Fibroblast of skin of back (primary cell): ENCODE data around the gene OXSR1.
"Not testable (repeated sequence)": the region's sequence is repeated elsewhere in the genome, so short reads cannot be mapped to it uniquely, and the experiment has no call there.

Experiments
- DNase-seq: peaks from one replicate; pipeline ENCODE4 v3.0.0-alpha.2; 2013

OXSR1 gene

DNA sequence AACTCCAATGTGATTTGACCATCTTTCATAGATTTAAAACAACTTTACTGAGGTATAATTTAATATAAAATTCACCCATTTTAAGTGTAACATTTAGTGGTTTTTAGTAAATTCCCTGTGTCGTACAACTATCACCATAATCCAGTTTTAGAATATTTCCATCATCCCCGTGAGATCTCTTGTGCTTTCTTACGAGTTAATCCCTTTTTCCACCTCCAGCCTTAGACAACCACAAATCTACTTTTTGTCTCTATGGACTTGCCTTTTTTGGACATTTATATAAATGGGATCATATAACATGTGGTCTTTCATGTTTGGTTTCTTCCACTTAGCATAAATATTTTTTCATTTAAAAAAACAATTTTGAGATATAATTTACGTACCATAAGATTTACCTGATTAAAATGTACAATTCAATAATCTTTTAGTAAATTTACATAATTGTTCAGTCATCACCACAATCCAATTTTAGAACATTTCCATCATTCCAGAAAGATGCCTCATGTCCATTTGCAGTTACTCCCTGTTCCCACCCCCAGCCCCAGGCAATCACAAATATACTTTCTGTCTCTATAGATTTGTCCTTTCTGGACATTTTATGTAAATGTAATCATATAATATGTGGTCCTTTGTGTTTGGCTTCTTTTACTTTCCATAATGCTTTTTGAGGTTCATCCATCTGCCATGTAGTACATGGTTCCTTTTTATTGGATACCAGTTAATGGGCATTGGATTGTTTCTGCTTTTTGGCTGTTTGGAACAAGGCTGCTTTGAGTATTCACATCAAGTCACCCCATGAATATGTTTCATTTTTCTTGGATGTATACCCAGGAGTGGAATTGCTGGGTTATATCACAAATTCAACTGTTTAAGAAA lies 3.1 kb downstream of the OXSR1 start:
- peak; percentile 90 for DNase-seq

DNA sequence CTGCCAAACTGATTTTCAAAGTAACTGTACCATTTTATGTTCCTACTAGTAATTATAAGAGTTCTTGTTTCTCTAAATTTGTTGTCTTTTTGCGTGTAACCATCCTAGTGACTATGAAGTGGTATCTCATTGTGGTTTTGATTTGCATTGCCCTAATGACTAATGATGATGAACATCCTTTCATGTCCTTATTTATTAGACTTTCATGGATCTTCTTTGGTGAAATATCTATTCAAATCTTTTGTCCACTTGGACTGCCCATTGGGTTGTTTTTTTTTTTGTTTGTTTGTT lies 3.6 kb downstream of the OXSR1 start:
- DNase-seq = peak; percentile 63

DNA sequence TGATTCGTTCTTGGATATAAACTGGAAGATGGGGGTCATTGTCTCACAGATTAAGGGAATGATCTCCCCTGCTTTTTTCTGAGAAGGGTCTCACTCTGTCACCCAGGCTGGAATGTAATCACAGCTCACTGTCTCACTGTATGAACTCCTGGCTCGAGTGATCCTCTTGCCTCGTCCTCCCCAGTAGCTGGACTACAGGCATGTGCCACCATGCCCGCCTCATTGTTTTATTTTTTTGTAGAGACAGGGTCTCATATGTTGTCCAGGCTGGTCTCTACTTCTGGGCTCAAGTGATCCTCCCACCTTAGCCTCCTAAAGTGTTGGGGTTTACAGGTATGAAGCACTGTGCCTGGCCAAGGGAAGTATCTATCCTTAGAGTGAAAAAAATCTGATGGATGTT lies 5.4 kb downstream of the OXSR1 start:
- no peak for DNase-seq

DNA sequence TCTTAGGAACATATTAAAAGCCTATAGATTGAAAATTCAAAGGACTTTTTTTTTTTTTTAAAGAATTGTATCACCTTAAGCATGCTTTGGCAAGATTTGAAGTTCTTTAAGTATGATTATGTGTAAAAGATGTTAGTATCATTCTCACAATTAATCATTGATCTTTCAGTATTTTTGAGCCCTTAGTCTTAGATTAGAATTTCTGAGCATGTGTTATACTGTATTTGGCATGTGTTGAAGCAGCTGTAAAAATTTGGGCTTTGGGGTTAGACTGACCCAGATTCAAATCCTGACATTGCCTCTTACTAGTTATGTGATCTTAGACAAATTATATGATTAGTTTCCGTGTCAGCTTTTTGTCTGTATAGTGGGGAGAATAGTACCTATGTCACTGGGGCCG lies 6.3 kb downstream of the OXSR1 start:
- DNase-seq = no peak

DNA sequence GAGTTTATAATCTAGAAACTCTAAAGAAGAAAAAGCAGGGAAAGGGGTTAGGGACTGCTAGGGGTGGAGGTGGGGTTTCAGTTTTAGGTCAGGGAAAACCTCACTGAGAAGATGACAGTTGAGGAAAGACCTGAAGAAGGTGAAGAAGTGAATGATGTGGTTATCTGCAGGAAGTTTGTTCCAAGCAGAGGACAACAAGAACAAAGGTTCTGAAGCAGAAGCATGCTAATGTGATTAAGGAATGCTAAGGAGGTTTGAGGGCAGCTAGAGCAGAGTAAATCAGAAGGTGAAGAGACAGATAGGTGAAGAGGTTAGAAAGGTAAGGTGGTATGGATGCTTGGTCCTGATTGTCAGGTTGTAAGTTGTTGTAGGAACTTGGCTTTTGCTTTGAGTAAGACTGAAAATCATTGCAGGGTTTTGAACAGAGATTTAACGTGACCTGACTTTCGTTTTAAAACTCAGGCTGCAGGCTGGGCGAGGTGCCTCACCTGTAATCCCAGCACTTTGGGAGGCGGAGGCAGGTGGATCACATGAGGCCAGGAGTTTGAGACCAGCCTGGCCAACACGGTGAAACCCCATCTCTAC lies 8.6 kb downstream of the OXSR1 start:
- DNase-seq = no peak

DNA sequence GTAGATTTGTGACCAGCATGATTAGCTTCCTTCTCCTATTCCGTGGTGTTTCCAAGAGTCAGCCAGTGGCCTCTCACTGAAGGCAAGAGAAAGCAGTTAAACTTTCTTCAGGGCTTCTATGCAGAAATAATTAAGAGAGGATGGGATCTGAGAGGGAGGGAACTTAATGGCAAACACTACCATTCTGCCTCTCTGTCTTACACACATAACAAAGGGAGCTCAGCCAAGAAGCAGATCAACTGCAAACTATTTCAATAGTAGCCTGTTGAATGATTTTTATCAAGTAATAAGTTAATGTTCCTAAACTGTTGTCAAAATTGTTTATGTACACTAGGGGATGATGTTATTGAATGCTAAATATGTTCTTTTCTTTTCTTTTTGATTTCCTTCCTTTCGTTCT lies 11.8 kb downstream of the OXSR1 start:
- DNase-seq = no peak

DNA sequence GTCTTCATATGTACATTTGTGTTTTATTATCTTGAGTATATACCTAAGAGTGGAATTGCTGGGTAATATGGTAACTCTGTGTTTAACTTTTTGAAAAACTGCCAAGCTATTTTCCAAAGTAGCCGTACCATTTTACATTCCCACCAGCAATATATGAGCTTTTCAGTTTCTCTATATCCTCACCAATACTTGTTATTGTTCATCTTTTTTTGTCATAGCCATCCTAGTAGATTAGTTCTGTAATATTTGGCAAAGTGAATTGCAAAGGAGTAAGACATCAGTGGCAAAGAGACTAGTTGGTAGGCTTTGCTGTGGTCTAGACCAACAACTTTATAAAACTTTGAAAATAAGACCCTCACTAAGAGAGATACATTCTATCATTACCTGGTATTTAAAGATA lies 21.4 kb downstream of the OXSR1 start:
- no peak for DNase-seq

DNA sequence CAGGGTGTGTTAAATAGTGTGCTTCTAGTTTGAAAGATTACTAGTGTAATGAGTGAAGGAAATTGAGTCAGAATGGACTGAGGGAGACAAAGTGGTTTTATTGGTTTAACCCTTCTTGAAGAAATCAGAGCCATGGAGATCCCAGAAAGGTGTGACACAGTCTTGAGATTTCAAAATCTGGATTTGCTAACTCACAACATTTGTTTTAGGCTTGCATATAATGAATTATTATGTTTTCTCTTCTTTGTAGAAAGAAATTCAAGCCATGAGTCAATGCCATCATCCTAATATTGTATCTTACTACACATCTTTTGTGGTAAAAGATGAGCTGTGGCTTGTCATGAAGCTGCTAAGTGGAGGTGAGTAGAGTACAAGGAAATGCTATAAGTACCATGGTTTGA lies 25.1 kb downstream of the OXSR1 start:
- DNase-seq = no peak

DNA sequence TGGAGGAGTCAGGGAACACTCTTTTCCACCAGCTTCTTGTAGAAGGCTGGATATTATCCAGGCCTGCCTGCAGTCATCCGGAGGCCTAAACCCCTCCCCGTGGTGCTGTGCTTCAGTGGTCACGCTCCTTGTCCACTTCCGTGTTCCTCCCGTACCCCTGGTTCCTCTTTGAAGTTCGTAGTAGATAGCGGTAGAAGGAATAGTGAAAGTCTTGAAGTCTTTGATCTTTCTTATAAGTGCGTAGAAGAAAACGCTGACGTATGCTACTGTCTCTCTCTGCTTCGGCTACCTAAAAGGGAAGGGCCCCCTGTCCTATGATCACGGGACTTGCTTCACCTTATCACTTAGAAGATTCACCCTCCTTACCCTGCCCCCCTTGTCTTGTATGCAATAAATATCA lies 37.6 kb downstream of the OXSR1 start:
- DNase-seq = not testable (repeated sequence)

DNA sequence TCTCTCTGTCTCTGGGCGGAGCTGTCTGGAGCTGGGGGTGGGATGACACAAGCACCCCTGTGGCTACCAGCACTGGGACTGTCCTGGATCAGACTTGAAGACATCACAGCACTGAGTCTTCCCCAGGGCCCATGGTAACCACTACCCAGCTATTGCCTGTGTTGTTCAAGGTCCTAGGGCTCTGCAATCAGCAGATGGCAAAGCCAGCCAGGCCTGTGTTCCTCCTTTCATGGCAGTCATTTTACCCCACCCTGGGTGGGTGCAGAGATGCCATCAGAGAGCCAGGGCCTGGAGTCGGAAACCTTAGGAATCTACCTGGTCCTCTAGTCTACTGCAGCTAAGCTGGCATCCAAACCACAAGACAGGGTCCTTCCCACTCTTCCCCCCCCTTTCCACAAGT lies 38.4 kb downstream of the OXSR1 start:
- DNase-seq = no peak

DNA sequence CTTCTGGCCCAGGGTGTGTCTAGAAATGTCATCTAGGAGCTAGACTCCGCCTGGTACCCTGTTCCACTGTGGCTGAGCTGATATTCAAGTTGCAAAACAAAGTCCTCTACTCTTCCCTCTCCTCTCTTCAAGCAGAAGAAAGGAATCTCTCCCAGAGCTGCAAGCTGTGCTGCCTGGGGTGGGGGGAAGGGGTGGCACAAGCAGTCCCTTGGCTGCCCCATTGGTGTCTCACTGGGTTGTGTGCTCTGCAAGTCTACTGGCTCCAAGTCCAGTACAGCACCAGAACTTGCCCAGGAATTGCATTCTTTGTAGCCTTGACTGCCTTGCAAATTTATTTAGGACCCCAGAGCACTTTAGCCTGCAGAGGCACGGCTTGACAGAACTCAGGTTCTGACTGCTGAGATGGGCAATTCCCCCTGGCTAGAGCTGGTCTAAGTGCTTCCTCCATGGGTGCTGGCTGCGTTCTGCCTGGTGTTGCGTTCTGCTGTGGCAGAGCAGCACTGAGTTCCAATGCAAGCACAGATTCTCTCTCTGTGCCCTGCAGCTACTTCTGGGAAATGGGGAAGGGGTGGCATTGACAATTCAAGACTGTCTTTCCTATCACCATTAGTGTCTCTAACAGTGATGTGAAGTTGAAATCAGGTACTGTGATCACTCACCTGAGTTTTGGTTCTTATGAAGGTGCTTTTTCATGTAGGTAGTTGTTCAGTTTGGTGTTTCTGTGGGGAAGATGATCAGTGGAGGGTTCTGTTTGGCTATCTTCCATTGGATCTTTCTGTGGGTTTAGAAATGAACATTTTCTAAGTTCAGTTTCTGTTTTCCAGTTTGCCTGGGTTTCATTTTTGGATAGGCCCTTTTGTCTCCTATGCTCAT lies 39.5 kb downstream of the OXSR1 start:
- no peak for DNase-seq

DNA sequence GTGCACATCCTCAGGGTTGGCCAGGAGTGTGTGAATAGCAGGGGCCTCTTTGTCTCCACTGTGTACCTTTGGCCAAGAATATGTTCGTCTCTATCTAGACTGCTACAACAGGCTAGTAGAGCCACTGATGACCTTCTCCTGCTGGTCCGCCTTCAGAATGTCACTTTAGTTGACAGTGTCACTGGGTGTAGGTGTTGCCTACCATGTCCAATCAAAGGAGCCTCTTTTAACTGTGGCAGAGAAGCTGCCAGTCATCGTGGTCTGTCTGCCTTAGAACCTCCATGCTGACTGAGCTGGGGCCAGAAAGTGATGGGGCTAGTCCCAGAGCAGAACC lies 40.1 kb downstream of the OXSR1 start:
- no peak for DNase-seq

DNA sequence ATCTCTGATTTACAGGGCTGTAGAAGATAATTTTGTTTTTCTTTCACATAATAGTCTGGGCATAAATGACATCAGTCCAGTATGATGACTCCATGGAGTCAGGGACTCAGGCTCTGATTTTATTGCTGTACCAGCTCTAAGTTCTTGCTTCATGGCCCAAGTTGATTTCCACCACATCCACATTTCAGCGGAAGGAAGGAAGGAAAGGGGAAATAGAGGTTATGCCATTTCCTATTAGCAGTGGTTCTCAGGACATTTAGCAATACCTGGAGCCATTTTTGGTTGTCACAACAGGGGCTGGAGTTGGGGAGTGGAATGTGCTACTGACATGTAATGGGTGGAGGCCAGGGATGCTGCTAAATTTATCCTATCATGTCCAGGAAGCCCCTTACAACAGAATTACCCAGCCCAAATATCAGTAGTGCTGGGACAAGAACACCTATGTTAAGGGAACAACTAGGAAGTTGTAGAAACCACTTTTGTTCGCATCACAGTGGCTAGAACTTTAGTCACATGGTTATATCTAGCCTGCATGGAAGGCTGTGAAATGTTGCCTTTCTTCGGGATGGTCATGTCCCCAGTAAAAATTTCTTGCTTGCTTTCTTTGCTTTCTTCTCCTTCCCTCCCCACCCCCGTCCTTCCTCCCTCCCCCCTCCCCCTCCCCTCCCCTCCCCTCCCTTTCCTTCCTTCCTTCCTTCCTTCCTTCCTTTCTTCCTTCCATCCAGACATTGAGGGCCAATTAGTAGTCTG lies 42.1 kb downstream of the OXSR1 start:
- DNase-seq = no peak

DNA sequence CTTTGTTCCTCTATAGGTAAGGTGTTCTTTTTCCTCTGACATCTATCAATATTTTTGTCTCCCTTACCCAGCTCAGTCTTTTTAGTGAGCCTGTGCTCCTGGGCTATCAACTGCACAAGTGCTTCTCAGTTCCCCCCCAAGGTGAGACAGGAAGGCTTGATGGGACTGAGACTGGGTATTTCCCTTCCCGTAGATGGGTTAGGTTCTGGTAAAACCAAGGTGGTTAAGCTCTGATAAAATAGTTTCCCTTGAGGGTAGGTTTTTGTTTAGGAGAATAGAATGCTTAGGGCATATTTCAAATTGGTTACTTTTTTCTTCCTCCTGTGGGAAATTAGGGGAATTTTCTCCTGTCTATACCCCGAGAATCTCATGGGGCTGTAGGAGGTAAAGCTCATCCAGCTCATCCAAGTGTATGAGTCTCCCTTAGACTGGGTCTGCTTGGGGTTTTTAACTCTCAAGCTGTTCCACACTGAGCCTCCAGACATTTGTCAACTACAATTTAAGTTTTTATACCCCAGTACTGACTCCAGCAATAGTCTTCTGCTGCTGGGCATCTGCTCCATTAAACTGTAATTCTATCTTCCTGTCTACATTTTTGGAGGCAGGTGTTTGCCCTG lies 44.9 kb downstream of the OXSR1 start:
- DNase-seq = no peak

DNA sequence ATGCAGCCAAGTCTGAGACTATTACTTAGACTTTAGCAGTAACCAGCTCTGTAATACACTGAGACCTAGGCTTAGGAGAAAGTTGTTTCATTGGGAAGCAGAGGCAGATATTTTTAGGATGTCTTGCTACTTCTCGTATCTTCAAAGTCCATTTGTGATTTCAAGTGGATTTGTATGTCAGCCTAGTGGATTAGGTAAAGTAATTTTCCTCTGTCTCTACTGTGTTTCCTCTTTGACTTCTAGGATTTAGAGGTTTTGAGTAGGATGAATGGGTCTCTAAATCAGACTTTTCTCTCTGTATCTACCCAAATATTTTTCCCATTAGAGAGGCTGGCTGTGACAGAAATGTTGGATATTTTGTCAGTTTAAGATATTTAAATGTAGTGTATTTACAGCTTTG lies 46.8 kb downstream of the OXSR1 start:
- DNase-seq = no peak

DNA sequence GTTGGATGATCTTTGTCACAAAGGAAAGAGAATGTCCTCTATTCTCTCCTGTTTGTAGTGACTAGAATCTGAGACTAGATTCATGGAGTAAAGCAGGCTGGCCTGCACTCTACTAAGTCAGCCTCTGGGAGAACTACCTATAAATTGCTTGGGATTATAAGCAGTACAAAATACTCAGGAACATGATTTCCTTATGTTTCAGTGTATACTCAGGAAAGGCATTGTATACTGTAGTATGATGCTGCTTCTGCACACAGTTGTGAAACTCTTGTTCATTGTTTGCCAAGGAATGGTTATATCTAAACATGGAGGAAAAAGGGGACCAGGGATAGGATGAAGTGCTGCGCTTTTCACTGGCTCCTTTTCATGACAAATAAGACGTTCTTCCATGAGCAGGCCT lies 49.2 kb downstream of the OXSR1 start:
- no peak for DNase-seq

DNA sequence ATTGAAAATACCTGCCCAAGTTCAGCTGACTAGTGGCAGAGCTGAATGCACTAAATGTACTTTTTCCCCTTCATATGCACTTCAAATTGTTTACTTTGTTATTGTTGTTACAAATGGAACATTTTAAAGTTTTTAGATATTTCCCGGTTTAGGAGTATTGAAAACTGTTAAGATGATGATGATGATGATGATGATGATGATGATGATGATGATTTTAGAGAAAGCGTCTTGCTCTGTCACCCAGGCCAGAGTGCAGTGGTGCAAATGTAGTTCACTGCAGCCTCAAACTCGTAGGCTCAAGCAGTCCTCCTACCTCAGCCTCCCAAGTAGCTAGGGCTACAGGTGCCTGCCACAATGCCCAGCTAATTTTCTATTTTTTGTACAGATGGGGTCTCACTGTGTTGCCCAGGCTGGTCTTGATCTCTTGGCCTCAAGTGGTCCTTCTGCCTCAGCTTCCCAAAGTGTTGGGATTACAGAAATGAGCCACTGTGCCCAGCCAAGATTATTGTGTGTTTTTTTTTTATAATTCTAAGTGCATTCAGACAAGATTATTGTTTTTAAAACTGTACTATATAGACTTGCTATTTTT lies 54.4 kb downstream of the OXSR1 start:
- DNase-seq = no peak

DNA sequence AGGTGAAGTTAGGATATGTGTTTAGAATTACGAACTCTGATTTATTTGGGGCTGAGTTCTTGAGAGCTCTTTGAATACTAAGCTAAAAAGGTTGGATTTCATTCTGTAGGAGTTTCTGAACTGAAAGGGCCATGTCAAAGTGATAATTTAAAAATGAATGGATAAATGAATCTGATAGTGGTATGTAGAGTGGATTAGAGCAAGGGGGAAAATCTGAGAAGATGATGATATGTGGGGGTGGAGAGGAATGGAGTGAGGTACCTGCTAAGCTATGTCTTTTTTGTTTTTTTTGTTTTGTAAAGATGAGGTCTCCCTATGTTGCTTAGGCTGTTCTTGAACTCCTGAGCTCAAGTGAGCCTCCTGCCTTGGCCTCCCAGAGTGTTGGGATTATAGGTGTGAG lies 55.7 kb downstream of the OXSR1 start:
- DNase-seq = no peak

DNA sequence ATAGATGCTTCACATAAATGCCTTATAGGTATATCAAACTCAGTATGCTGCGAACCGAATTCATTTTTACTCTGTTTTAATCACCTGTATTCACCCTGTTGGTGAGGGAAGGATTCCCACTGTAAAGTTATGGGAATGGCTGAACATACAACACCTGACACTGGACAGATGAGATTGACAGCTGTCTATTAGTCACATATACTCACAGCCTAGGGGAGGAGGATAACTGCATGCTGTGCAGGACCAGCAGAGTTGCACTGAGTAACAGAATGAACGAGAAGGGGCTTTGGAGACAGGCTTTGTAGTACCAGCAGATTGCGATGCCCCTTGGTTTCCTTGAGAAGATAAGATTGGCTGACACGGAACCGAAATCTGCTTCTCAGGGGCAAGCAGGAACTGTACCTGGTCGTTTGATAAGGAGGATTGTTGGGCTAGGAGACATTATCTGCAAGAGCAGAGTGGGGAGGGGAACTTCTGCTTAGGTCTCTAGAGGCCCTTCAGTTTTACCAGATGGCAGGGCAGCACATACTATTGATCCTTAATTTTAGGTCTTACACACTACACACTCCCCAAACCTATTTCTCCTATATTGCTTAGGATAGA lies 56.8 kb downstream of the OXSR1 start:
- no peak for DNase-seq

DNA sequence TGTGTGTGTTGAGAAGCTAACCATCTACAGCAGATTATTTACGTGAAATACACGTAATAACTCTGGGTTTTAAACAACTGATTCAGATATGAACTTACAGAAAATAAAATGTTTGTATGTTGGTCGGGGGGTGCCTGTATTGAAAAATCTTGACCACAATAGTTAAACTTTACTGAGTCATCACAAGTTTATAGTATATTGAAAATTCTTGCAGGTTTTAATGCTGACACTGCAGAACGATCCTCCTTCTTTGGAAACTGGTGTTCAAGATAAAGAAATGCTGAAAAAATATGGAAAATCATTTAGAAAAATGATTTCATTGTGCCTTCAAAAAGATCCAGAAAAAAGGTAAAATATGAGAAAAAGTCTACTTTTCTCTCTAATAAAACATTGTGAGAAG lies 59.0 kb downstream of the OXSR1 start:
- no peak for DNase-seq

DNA sequence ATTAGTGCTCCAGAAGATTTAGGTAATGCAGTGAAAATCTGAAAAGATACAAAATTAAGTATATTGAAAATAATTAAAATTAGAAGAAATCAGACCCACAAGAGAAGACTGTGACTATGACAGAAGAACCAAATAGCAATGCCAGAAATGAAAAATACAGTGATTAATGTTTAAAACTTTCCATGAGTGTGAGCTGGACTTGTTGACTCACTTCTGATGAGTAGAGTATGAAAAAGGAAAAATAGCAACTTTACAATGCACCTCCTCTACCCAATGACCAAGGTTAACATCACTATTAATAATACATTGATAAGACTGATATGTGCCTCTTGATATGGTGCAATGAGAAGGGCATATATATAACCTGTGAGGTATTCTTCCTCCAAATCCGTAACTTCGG lies 60.9 kb downstream of the OXSR1 start:
- peak; percentile 73 for DNase-seq

DNA sequence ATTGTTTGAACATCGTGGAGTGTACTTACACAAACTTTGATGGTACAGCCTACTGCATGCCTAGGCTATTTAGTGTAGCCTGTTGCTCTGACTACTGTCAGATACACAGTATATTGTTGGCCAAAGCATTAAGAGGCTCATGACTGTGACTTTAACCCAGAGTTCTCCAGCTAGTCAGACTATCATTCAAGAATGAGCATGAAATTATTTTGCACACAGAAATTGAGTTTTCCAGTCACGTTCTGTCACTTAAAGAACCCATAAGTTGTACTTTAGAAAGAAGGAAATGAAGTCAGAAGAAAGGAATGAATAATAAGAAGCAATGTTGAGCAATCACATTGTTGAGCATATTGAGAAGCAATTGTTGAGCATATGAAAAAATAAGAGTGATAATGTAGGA lies 62.7 kb downstream of the OXSR1 start:
- peak; percentile 84 for DNase-seq
